NCI-H1417 treated with DMSO at 0.1 percent for 48 hours (cell line): ENCODE measurements around the gene CFAP57.
"Not testable (repeated sequence)": the region's sequence is repeated elsewhere in the genome, so short reads cannot be mapped to it uniquely, and the experiment has no call there.

Experiments
- DNase-seq: peaks from one replicate; lab custom pipeline; 2025; lab: John Stamatoyannopoulos, UW

The CFAP57 gene

GRCh38 chr1:43171876-43172526 is at the start of gene CFAP57, which contains the start of gene EBNA1BP2:
CFAP57 (plus strand) TSS chr1:43172330; CDS start chr1:43172754, 424 bp downstream.
EBNA1BP2 (minus strand) TSS chr1:43172290; CDS start chr1:43172118, 172 bp downstream.
- DNase-seq = peak; percentile 72

GRCh38 chr1:43123031-43123430 is 49.1 kb upstream of the CFAP57 start:
- no peak for DNase-seq

- no peak for DNase-seq
These were observed 43.3 kb upstream of the CFAP57 start for GRCh38 chr1:43128816-43129215.

- no peak for DNase-seq
These were observed 42.7 kb upstream of the CFAP57 start for GRCh38 chr1:43129426-43129825.

- no peak for DNase-seq
These were observed 38.1 kb upstream of the CFAP57 start for GRCh38 chr1:43134068-43134467.

GRCh38 chr1:43134640-43135039 is 37.5 kb upstream of the CFAP57 start:
- no peak for DNase-seq

GRCh38 chr1:43135857-43136781 is 36.0 kb upstream of the CFAP57 start:
- no peak for DNase-seq

GRCh38 chr1:43137445-43138052 is 34.6 kb upstream of the CFAP57 start:
- no peak for DNase-seq

- DNase-seq = not testable (repeated sequence)
These were observed 32.8 kb upstream of the CFAP57 start for GRCh38 chr1:43139295-43139694.

GRCh38 chr1:43140010-43140409 is 32.1 kb upstream of the CFAP57 start:
- no peak for DNase-seq

- DNase-seq = no peak
These were observed 31.5 kb upstream of the CFAP57 start for GRCh38 chr1:43140583-43140982.

- DNase-seq = no peak
These were observed 28.7 kb upstream of the CFAP57 start for GRCh38 chr1:43143441-43143888.

- no peak for DNase-seq
These were observed 27.9 kb upstream of the CFAP57 start for GRCh38 chr1:43144237-43144636.

GRCh38 chr1:43147625-43148327 is 24.4 kb upstream of the CFAP57 start:
- DNase-seq = peak; percentile 62

- no peak for DNase-seq
These were observed 22.2 kb upstream of the CFAP57 start for GRCh38 chr1:43149889-43150288.

- DNase-seq = no peak
These were observed 19.3 kb upstream of the CFAP57 start for GRCh38 chr1:43152866-43153265.

- no peak for DNase-seq
These were observed 18.7 kb upstream of the CFAP57 start for GRCh38 chr1:43153443-43153842.

- no peak for DNase-seq
These were observed 16.1 kb upstream of the CFAP57 start for GRCh38 chr1:43156026-43156425.

GRCh38 chr1:43165162-43165561 is 7.0 kb upstream of the CFAP57 start:
- DNase-seq = no peak

GRCh38 chr1:43165765-43166164 is 6.4 kb upstream of the CFAP57 start:
- DNase-seq = no peak

- no peak for DNase-seq
These were observed 736 bp upstream of the CFAP57 start for GRCh38 chr1:43171312-43171875.

GRCh38 chr1:43172527-43172972 is 420 bp downstream of the CFAP57 start:
- DNase-seq = peak; percentile 72
